ENCODE measurements around the gene SAG.
"Not testable (repeated sequence)": the region's sequence is repeated elsewhere in the genome, so short reads cannot be mapped to it uniquely, and the experiment has no call there.

SAG gene

DNA sequence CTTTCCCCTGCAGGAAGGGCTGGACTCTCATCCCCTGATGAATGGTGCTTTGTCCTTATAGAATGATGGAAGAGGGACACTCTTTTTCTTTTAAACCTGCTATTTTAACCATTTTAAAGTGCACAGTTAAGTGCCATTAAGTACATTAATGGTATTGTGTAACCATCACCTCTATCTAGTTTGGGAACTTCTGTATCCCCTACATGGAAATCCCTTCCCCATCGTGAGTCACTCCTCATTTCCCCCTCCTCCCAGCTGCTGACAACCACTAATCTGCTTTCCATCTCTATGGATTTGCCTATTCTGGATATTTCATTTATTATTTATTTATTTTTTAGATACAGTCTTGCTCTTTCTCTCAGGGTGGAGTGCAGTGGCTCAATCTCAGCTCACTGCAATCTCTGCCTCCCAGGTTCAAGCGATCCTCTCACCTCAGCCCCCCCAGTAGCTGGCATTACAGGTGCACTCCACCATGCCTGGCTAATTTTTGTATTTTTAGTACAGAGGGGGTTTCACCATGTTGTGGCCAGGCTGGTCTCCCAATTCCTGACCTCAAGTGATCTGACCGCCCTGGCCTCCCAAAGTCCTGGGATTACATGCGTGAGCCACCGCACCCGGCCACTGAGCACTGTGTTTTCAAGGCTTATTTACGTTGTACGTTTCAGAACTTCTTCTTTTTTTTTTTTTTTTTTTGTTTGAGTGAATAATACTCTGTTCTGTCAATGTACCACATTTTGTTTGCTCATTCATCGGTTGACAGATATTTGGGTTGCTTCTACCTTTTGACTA lies 62.5 kb downstream of the SAG start:
- H4K8ac ChIP-seq (ENCODE audit: low read depth, low read length): no peak overlapping the region
- H4K5ac ChIP-seq (ENCODE audit: low read length): no peak overlapping the region
- no peak overlapping the region for H2BK120ac ChIP-seq (ENCODE audit: low read depth, low read length)
- no peak overlapping the region for H2AK5ac ChIP-seq (ENCODE audit: low read length)
- no peak overlapping the region for H2BK5ac ChIP-seq (ENCODE audit: low read length)
- no peak overlapping the region for H3K27ac ChIP-seq (ENCODE audit: low read depth, low read length)
- no peak overlapping the region for H3K4me3 ChIP-seq (ENCODE audit: low read length)
- H3K79me2 ChIP-seq (ENCODE audit: control insufficient read depth, insufficient read depth, low read length): no peaks in the 10 kb centered on the region
- H3K79me1 ChIP-seq (ENCODE audit: low read length): peaks cover 1% of the 10 kb centered on the region
- no peaks in the 10 kb centered on the region for H3K27me3 ChIP-seq (ENCODE audit: insufficient read depth, low read length, poor library complexity)
- H3K4ac ChIP-seq (ENCODE audit: low read depth, low read length): no peak overlapping the region
- H3K36me3 ChIP-seq (ENCODE audit: control insufficient read depth, insufficient read depth, low read length): no peaks in the 10 kb centered on the region
- H3K4me2 ChIP-seq (ENCODE audit: low read length): no peak overlapping the region
- no peak overlapping the region for H3K23ac ChIP-seq (ENCODE audit: low read length)
- H2BK15ac ChIP-seq (replicated peaks; ENCODE audit: low read depth): no peak overlapping the region
- no peak overlapping the region for H3K18ac ChIP-seq (ENCODE audit: low read length)
- no peaks in the 10 kb centered on the region for H3K4me1 ChIP-seq (ENCODE audit: control insufficient read depth, low read depth, low read length)
- WGBS (ENCODE audit: extremely low coverage, insufficient coverage, low lambda C conversion rate): no CpG with 5 or more reads among the region's 9 CpGs
- H3K9ac ChIP-seq (ENCODE audit: low read length): no peak overlapping the region
- no peak overlapping the region for H3K56ac ChIP-seq (ENCODE audit: low read length)
- no peak for DNase-seq

DNA sequence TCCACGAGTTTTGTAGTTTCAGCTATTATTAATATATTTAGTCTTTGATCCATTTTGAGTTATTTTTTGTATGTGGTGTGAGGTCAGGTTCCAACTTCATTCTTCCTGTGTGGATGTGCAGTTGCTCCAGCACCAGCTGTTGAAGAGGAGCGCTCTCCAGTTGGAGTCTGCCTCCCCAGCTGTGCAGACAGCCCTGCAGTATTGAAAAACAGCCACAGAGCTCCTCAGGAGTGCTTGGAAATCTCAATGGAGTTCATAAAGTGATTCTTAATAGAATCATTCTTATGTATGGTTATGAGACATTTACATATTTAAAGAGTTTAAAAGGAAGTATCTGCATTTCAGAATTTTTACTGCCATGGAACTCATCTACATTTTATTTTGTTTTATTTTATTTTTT lies 64.0 kb downstream of the SAG start:
- Histone ChIP-seq H3K4me2 (ENCODE audit: low read length) (no peak overlapping the region), H3K18ac (ENCODE audit: low read length) (no peak overlapping the region), H2BK15ac (replicated peaks; ENCODE audit: low read depth) (no peak overlapping the region), H2AK5ac (ENCODE audit: low read length) (no peak overlapping the region), H3K36me3 (ENCODE audit: control insufficient read depth, insufficient read depth, low read length) (no peaks in the 10 kb centered on the region), H4K8ac (ENCODE audit: low read depth, low read length) (no peak overlapping the region), H3K23ac (ENCODE audit: low read length) (no peak overlapping the region), H3K4me3 (ENCODE audit: low read length) (no peak overlapping the region), H3K4ac (ENCODE audit: low read depth, low read length) (no peak overlapping the region), H3K4me1 (ENCODE audit: control insufficient read depth, low read depth, low read length) (no peaks in the 10 kb centered on the region), H2BK5ac (ENCODE audit: low read length) (no peak overlapping the region), H4K5ac (ENCODE audit: low read length) (no peak overlapping the region), H3K27me3 (ENCODE audit: insufficient read depth, low read length, poor library complexity) (no peaks in the 10 kb centered on the region), H3K9ac (ENCODE audit: low read length) (no peak overlapping the region), H3K79me2 (ENCODE audit: control insufficient read depth, insufficient read depth, low read length) (no peaks in the 10 kb centered on the region), H3K56ac (ENCODE audit: low read length) (no peak overlapping the region), H3K79me1 (ENCODE audit: low read length) (peaks cover 1% of the 10 kb centered on the region), H3K27ac (ENCODE audit: low read depth, low read length) (no peak overlapping the region), H2BK120ac (ENCODE audit: low read depth, low read length) (no peak overlapping the region)
- WGBS (ENCODE audit: extremely low coverage, insufficient coverage, low lambda C conversion rate): no CpG with 5 or more reads among the region's 2 CpGs
- DNase-seq: no peak

DNA sequence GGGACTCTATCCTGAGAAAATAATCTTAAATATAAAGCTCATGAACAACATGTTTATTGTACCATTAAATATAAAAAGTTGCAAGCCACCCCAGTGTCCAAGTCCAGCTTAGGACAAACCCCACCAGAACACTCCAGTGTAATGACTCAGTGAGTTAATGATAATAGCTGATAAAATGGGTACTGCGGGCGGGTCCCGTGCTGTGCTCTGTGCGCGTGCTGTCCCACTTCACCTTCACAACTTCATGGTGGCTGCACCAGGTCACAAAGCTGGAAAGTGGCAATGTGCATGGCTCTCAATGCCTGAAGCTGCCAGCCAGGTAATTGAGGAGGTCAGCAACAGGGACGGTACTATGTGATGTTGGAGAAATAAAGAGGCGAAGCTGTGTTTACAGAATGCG lies 65.2 kb downstream of the SAG start:
- no peaks in the 10 kb centered on the region for H3K27me3 ChIP-seq (ENCODE audit: insufficient read depth, low read length, poor library complexity)
- no peak overlapping the region for H2BK120ac ChIP-seq (ENCODE audit: low read depth, low read length)
- H3K56ac ChIP-seq (ENCODE audit: low read length): no peak overlapping the region
- H3K23ac ChIP-seq (ENCODE audit: low read length): no peak overlapping the region
- no peak overlapping the region for H3K18ac ChIP-seq (ENCODE audit: low read length)
- H3K27ac ChIP-seq (ENCODE audit: low read depth, low read length): no peak overlapping the region
- no peak overlapping the region for H3K4me3 ChIP-seq (ENCODE audit: low read length)
- H4K8ac ChIP-seq (ENCODE audit: low read depth, low read length): no peak overlapping the region
- H2AK5ac ChIP-seq (ENCODE audit: low read length): no peak overlapping the region
- DNase-seq: no peak
- H2BK5ac ChIP-seq (ENCODE audit: low read length): no peak overlapping the region
- H4K5ac ChIP-seq (ENCODE audit: low read length): no peak overlapping the region
- no peaks in the 10 kb centered on the region for H3K4me1 ChIP-seq (ENCODE audit: control insufficient read depth, low read depth, low read length)
- no CpG with 5 or more reads among the region's 8 CpGs for WGBS (ENCODE audit: extremely low coverage, insufficient coverage, low lambda C conversion rate)
- H2BK15ac ChIP-seq (replicated peaks; ENCODE audit: low read depth): no peak overlapping the region
- no peak overlapping the region for H3K4me2 ChIP-seq (ENCODE audit: low read length)
- peaks cover 1% of the 10 kb centered on the region for H3K79me1 ChIP-seq (ENCODE audit: low read length)
- no peak overlapping the region for H3K4ac ChIP-seq (ENCODE audit: low read depth, low read length)
- H3K9ac ChIP-seq (ENCODE audit: low read length): no peak overlapping the region
- H3K79me2 ChIP-seq (ENCODE audit: control insufficient read depth, insufficient read depth, low read length): no peaks in the 10 kb centered on the region
- H3K36me3 ChIP-seq (ENCODE audit: control insufficient read depth, insufficient read depth, low read length): no peaks in the 10 kb centered on the region

DNA sequence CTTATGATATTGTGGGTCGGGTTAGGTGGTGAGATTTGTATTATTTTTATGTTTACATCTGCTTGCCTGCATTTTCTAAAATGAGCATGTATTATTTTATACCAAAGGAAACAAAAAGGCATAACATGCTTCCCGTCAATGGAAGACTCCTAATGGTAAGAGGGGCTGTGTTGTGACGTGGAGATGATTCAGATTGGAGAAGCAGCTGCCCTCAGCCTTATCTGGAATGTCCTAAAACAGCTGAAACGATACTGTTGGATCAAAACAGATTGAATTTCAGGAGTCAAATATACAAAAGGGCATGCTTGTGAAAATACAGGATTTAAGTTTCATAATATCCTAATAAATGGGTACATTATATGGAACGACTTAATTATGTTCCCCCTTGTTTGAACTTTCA lies 65.7 kb downstream of the SAG start:
- no peak overlapping the region for H3K56ac ChIP-seq (ENCODE audit: low read length)

DNA sequence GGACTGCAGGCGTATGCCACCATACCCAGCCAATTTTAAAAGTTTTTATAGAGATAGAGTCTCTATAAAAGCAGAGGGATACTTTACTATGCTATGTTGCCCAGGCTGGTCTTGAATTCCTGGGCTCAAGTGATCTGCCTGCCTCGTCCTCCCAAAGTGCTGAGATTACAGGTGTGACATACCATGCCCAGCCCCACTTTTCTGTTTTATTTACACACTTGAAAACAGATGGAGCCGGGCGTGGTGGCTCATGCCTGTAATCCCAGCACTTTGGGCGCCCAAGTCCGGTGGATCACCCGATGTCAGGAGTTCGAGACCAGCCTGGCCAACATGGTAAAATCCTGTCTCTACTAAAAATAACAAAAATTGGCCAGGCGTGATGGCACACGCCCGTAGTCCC lies 67.2 kb downstream of the SAG start:
- H2BK5ac ChIP-seq (ENCODE audit: low read length); H3K79me2 ChIP-seq (ENCODE audit: control insufficient read depth, insufficient read depth, low read length); H4K5ac ChIP-seq (ENCODE audit: low read length); H3K4me3 ChIP-seq (ENCODE audit: low read length); H3K23ac ChIP-seq (ENCODE audit: low read length); H3K27me3 ChIP-seq (ENCODE audit: insufficient read depth, low read length, poor library complexity); H3K27ac ChIP-seq (ENCODE audit: low read depth, low read length); H4K8ac ChIP-seq (ENCODE audit: low read depth, low read length); H2BK15ac ChIP-seq (replicated peaks; ENCODE audit: low read depth); H3K4me1 ChIP-seq (ENCODE audit: control insufficient read depth, low read depth, low read length); H3K18ac ChIP-seq (ENCODE audit: low read length); H2AK5ac ChIP-seq (ENCODE audit: low read length); H3K4me2 ChIP-seq (ENCODE audit: low read length); H3K79me1 ChIP-seq (ENCODE audit: low read length); H3K4ac ChIP-seq (ENCODE audit: low read depth, low read length); H3K36me3 ChIP-seq (ENCODE audit: control insufficient read depth, insufficient read depth, low read length); H3K9ac ChIP-seq (ENCODE audit: low read length); H2BK120ac ChIP-seq (ENCODE audit: low read depth, low read length); DNase-seq; H3K56ac ChIP-seq (ENCODE audit: low read length): not testable (repeated sequence)
- no CpG with 5 or more reads among the region's 11 CpGs for WGBS (ENCODE audit: extremely low coverage, insufficient coverage, low lambda C conversion rate)

More for the DNA sequence above, 65.7 kb downstream of the SAG start:
- Histone ChIP-seq H2AK5ac (ENCODE audit: low read length) (no peak overlapping the region), H3K36me3 (ENCODE audit: control insufficient read depth, insufficient read depth, low read length) (no peaks in the 10 kb centered on the region), H4K8ac (ENCODE audit: low read depth, low read length) (no peak overlapping the region), H3K79me2 (ENCODE audit: control insufficient read depth, insufficient read depth, low read length) (no peaks in the 10 kb centered on the region), H2BK120ac (ENCODE audit: low read depth, low read length) (no peak overlapping the region), H3K4me2 (ENCODE audit: low read length) (no peak overlapping the region), H3K18ac (ENCODE audit: low read length) (no peak overlapping the region), H3K79me1 (ENCODE audit: low read length) (peaks cover 1% of the 10 kb centered on the region), H3K4me1 (ENCODE audit: control insufficient read depth, low read depth, low read length) (no peaks in the 10 kb centered on the region), H3K9ac (ENCODE audit: low read length) (no peak overlapping the region), H3K27me3 (ENCODE audit: insufficient read depth, low read length, poor library complexity) (no peaks in the 10 kb centered on the region), H3K27ac (ENCODE audit: low read depth, low read length) (no peak overlapping the region), H4K5ac (ENCODE audit: low read length) (no peak overlapping the region), H3K23ac (ENCODE audit: low read length) (no peak overlapping the region), H2BK15ac (replicated peaks; ENCODE audit: low read depth) (no peak overlapping the region), H3K4ac (ENCODE audit: low read depth, low read length) (no peak overlapping the region), H3K4me3 (ENCODE audit: low read length) (no peak overlapping the region), H2BK5ac (ENCODE audit: low read length) (no peak overlapping the region)
- 100% methylated on average over 1 of the region's 5 CpGs for WGBS (ENCODE audit: extremely low coverage, insufficient coverage, low lambda C conversion rate)
- DNase-seq: no peak
